WTC11 (cell line): ENCODE data around the gene CIAO2A.

Experiments used
- CBFB ChIP-seq: sonication (generic); formaldehyde crosslinking; IDR thresholded peaks from 2 replicates; pipeline ENCODE4 v1.8.1; 2022; ENCODE audit warnings: mild to moderate bottlenecking, low read depth, missing genetic modification reagents
- CREB1 ChIP-seq: sonication (generic); formaldehyde crosslinking; IDR thresholded peaks from 2 replicates; pipeline ENCODE4 v1.8.0; 2023; ENCODE audit warnings: mild to moderate bottlenecking, missing genetic modification reagents
- NR2C2 ChIP-seq: sonication (generic); formaldehyde crosslinking; IDR thresholded peaks from 2 replicates; pipeline ENCODE4 v1.8.0; 2022; ENCODE audit warnings: mild to moderate bottlenecking, missing genetic modification reagents
- ZBTB21 ChIP-seq: sonication (generic); formaldehyde crosslinking; IDR thresholded peaks from 2 replicates; pipeline ENCODE4 v1.8.1; 2023; ENCODE audit warnings: mild to moderate bottlenecking, missing genetic modification reagents, borderline replicate concordance
- TF ChIP-seq, protein P1 (sequence below): fragments of 200-600 bp; IDR thresholded peaks from 2 replicates; pipeline ENCODE4 v1.8.0; 2022; ENCODE audit warnings: antibody characterized with exemption
- TF ChIP-seq, protein P2 (sequence below): sonication (generic); formaldehyde crosslinking; conservative IDR thresholded peaks from 2 replicates; pipeline ENCODE4 v1.8.1; 2022; ENCODE audit warnings: mild to moderate bottlenecking, missing genetic modification reagents
- TF ChIP-seq, protein P3 (sequence below): sonication (generic); formaldehyde crosslinking; IDR thresholded peaks from 2 replicates; pipeline ENCODE4 v1.8.1; 2023; ENCODE audit warnings: mild to moderate bottlenecking, missing genetic modification reagents, moderate library complexity

DNA sequence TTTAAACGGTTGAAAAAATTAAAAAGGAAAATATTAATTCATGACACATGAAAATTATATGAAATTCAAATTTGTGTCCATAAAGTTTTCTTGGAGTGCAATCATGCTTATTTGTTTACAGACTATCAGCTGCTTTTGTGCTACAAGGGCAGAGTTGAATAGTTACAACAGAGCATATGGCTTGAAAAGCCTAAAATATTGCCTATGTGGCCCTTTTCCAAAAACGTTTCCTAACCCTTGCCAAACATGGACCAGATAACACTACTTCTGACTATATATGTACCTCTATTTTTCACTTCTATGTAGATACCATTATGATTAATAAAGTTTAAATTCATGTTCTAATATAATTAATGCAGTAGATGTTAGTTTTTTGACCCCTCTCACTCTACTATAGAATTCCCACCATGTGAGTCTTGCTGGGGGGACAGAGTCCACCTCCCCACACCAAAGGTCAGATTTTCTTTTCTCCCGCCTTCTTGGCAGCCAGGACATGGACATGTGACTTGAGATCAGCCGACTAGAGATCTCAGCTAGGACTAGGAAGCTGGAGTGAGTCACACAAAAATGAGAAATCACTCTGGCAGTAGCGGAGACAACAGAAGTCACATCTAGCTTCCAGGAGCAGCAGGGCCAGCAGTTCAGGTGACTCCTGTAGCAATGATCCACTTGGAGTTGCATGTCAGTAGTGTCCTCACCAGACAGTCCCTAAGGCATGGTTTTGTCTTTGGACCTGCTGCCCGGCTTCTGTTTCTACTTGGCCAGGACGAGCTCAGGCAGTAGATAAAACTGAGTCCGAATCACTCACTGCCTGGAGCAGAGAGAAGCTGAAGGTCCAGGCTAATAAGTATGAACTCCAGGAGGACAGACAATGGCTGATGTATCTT is 22.4 kb downstream of the CIAO2A start:
- TF ChIP-seq, protein P1, sequence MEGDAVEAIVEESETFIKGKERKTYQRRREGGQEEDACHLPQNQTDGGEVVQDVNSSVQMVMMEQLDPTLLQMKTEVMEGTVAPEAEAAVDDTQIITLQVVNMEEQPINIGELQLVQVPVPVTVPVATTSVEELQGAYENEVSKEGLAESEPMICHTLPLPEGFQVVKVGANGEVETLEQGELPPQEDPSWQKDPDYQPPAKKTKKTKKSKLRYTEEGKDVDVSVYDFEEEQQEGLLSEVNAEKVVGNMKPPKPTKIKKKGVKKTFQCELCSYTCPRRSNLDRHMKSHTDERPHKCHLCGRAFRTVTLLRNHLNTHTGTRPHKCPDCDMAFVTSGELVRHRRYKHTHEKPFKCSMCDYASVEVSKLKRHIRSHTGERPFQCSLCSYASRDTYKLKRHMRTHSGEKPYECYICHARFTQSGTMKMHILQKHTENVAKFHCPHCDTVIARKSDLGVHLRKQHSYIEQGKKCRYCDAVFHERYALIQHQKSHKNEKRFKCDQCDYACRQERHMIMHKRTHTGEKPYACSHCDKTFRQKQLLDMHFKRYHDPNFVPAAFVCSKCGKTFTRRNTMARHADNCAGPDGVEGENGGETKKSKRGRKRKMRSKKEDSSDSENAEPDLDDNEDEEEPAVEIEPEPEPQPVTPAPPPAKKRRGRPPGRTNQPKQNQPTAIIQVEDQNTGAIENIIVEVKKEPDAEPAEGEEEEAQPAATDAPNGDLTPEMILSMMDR: no peak
- TF ChIP-seq ZBTB21 (CRISPR knock-in tag) (no peak), NR2C2 (no peak), CREB1 (CRISPR knock-in tag) (no peak), CBFB (no peak)
- TF ChIP-seq, protein P2, sequence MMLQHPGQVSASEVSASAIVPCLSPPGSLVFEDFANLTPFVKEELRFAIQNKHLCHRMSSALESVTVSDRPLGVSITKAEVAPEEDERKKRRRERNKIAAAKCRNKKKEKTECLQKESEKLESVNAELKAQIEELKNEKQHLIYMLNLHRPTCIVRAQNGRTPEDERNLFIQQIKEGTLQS (CRISPR knock-in tag): no peak
- TF ChIP-seq, protein P3, sequence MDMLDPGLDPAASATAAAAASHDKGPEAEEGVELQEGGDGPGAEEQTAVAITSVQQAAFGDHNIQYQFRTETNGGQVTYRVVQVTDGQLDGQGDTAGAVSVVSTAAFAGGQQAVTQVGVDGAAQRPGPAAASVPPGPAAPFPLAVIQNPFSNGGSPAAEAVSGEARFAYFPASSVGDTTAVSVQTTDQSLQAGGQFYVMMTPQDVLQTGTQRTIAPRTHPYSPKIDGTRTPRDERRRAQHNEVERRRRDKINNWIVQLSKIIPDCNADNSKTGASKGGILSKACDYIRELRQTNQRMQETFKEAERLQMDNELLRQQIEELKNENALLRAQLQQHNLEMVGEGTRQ (CRISPR knock-in tag): no peak
